HepG2 (cell line): ENCODE data around the gene LAMC3. TPM values are rescaled to one million over a fixed set of nuclear protein-coding genes. Genes with fewer than 3 reads are reported as not detected.

Source experiments
- CENPX ChIP-seq: sonication (generic); formaldehyde crosslinking; IDR thresholded peaks from 2 replicates; pipeline ENCODE4 v1.9.0; 2021; ENCODE audit warnings: mild to moderate bottlenecking, missing genetic modification reagents, moderate library complexity
- FOXO1 ChIP-seq: sonication (generic); formaldehyde crosslinking; IDR thresholded peaks from 2 replicates; pipeline ENCODE4 v1.4.0; 2020; ENCODE audit warnings: missing genetic modification reagents
- HHEX ChIP-seq: IDR thresholded peaks from 2 replicates; pipeline ENCODE4 v1.6.1; 2016; ENCODE audit warnings: control low read depth
- JDP2 ChIP-seq: sonication (generic); formaldehyde crosslinking; IDR thresholded peaks from 2 replicates; pipeline ENCODE4 v1.8.1; 2022; ENCODE audit warnings: missing genetic modification reagents, borderline replicate concordance
- NFRKB ChIP-seq: fragments of 450-650 bp; IDR thresholded peaks from 2 replicates; pipeline ENCODE4 v1.6.1; 2017
- NR2F6 ChIP-seq, 2 experiments: IDR thresholded peaks; 2 replicates each; pipeline ENCODE4 v1.6.1; 2016; ENCODE audit warnings: antibody characterized with exemption in 1 of 2, mild to moderate bottlenecking in 1 of 2
- PLRG1 ChIP-seq: fragments of 450-650 bp; conservative IDR thresholded peaks from 2 replicates; pipeline ENCODE4 v1.6.1; 2016
- POLR2AphosphoS5 ChIP-seq: IDR thresholded peaks from 2 replicates; pipeline ENCODE4 v1.6.1; 2012; ENCODE audit warnings: low read depth, low read length
- RFXANK ChIP-seq: IDR thresholded peaks from 2 replicates; pipeline ENCODE4 v1.6.1; 2016
- SALL1 ChIP-seq: sonication (generic); formaldehyde crosslinking; IDR thresholded peaks from 2 replicates; pipeline ENCODE4 v1.8.0; 2022; ENCODE audit warnings: mild to moderate bottlenecking, missing genetic modification reagents
- SCMH1 ChIP-seq: sonication (generic); formaldehyde crosslinking; IDR thresholded peaks from 2 replicates; pipeline ENCODE4 v1.9.0; 2021; ENCODE audit warnings: missing genetic modification reagents, mild to moderate bottlenecking, borderline replicate concordance
- SOX5 ChIP-seq: IDR thresholded peaks from 2 replicates; pipeline ENCODE4 v1.6.1; 2016; ENCODE audit warnings: borderline replicate concordance
- TCF7 ChIP-seq: sonication (generic); IDR thresholded peaks from 2 replicates; pipeline ENCODE4 v1.6.1; 2016; ENCODE audit warnings: antibody characterized with exemption, low read depth
- ZBTB42 ChIP-seq: sonication (generic); formaldehyde crosslinking; IDR thresholded peaks from 2 replicates; pipeline ENCODE4 v1.5.0; 2020; ENCODE audit warnings: mild to moderate bottlenecking, missing genetic modification reagents
- ZBTB7A ChIP-seq: sonication (generic); formaldehyde crosslinking; IDR thresholded peaks from 2 replicates; pipeline ENCODE4 v1.8.0; 2022; ENCODE audit warnings: mild to moderate bottlenecking, missing genetic modification reagents
- ZNF510 ChIP-seq: sonication (generic); formaldehyde crosslinking; IDR thresholded peaks from 2 replicates; pipeline ENCODE4 v1.4.0; 2020; ENCODE audit warnings: low read depth, mild to moderate bottlenecking, missing genetic modification reagents
- ZNF543 ChIP-seq: sonication (generic); formaldehyde crosslinking; IDR thresholded peaks from 2 replicates; pipeline ENCODE4 v1.4.0; 2020; ENCODE audit warnings: mild to moderate bottlenecking, missing genetic modification reagents
- ZNF816 ChIP-seq: sonication (generic); formaldehyde crosslinking; IDR thresholded peaks from 2 replicates; pipeline ENCODE4 v1.8.0; 2022; ENCODE audit warnings: missing genetic modification reagents, mild to moderate bottlenecking, borderline replicate concordance
- ZSCAN29 ChIP-seq: sonication (generic); formaldehyde crosslinking; conservative IDR thresholded peaks from 2 replicates; pipeline ENCODE4 v1.4.0; 2020; ENCODE audit warnings: mild to moderate bottlenecking, missing genetic modification reagents
- ZSCAN30 ChIP-seq: sonication (generic); formaldehyde crosslinking; IDR thresholded peaks from 2 replicates; pipeline ENCODE4 v1.5.0; 2020; ENCODE audit warnings: mild to moderate bottlenecking, missing genetic modification reagents
- polyA plus RNA-seq, 8 experiments: library from polyadenylated mRNA; depleted of rRNA in 3 of 8; stranded (reverse) in 7 of 8; unstranded in 1 of 8; fragments of >200 nt; fragmentation: Illumina TruSeq in 4 of 8; extraction: Trizol in 4 of 8; gene quantifications; 2 replicates each; pipeline versions ENCODE4 v1.2.1 to v1.2.3, GENCODE V29; 2011 to 2016; ENCODE audit warnings: low read depth in 4 of 8, missing spikeins in 1 of 8, mixed read lengths in 1 of 8; ENCODE audit not compliant: insufficient read depth in 1 of 8
- total RNA-seq, 5 experiments: library from RNA; depleted of rRNA; stranded (reverse); fragments of >200 nt; fragmentation: Illumina TruSeq; extraction: Trizol; gene quantifications; 2 replicates each; pipeline ENCODE4 v1.2.3, GENCODE V29; 2016; ENCODE audit warnings: low read depth in 1 of 5
- TF ChIP-seq, protein P1 (sequence below): sonication (generic); formaldehyde crosslinking; IDR thresholded peaks from 2 replicates; pipeline ENCODE4 v1.4.0; 2020; ENCODE audit warnings: missing genetic modification reagents, borderline replicate concordance
- TF ChIP-seq, protein P2 (sequence below): sonication (generic); formaldehyde crosslinking; IDR thresholded peaks from 2 replicates; pipeline ENCODE4 v1.8.1; 2022; ENCODE audit warnings: mild to moderate bottlenecking, missing genetic modification reagents
- TF ChIP-seq, protein P3 (sequence below): sonication (generic); formaldehyde crosslinking; IDR thresholded peaks from 2 replicates; pipeline ENCODE4 v1.4.0; 2020; ENCODE audit warnings: missing genetic modification reagents
- TF ChIP-seq, protein P4 (sequence below): sonication (generic); formaldehyde crosslinking; IDR thresholded peaks from 2 replicates; pipeline ENCODE4 v1.5.0; 2020; ENCODE audit warnings: mild to moderate bottlenecking, missing genetic modification reagents, moderate library complexity

The LAMC3 gene
- total and polyA plus RNA-seq, 2 of the 13 experiments (the other 11 are each of a cell fraction or from before 2014, with no cell fraction given), result 0.07 to 0.57 TPM

DNA sequence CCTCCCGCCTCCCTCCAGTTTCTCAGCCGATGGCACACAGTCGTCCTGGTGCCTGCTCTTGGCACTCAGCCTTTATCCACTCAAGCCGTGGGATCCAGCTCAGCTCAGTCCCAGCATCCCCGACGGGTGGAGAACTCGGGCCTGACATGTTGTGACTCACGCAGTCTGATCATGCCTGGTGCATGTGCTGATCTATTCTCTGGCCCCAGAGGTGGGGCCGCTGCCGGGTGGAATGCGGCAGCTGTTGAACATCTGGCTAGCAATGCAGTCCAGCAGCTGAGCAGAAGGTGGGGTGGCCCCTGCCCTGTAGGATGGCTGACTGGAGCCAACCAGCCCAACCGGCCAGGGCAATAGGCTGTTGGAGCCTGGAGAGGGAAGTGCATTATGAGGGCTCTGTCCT, 85.6 kb downstream of the LAMC3 start (continued):
- no peak for TF ChIP-seq TCF7
- TF ChIP-seq, protein P1, sequence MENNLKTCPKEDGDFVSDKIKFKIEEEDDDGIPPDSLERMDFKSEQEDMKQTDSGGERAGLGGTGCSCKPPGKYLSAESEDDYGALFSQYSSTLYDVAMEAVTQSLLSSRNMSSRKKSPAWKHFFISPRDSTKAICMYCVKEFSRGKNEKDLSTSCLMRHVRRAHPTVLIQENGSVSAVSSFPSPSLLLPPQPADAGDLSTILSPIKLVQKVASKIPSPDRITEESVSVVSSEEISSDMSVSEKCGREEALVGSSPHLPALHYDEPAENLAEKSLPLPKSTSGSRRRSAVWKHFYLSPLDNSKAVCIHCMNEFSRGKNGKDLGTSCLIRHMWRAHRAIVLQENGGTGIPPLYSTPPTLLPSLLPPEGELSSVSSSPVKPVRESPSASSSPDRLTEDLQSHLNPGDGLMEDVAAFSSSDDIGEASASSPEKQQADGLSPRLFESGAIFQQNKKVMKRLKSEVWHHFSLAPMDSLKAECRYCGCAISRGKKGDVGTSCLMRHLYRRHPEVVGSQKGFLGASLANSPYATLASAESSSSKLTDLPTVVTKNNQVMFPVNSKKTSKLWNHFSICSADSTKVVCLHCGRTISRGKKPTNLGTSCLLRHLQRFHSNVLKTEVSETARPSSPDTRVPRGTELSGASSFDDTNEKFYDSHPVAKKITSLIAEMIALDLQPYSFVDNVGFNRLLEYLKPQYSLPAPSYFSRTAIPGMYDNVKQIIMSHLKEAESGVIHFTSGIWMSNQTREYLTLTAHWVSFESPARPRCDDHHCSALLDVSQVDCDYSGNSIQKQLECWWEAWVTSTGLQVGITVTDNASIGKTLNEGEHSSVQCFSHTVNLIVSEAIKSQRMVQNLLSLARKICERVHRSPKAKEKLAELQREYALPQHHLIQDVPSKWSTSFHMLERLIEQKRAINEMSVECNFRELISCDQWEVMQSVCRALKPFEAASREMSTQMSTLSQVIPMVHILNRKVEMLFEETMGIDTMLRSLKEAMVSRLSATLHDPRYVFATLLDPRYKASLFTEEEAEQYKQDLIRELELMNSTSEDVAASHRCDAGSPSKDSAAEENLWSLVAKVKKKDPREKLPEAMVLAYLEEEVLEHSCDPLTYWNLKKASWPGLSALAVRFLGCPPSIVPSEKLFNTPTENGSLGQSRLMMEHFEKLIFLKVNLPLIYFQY, result no peak
- TF ChIP-seq SOX5 (CRISPR knock-in tag), result peak; percentile 40; the same call in 1 of the 2 replicates
- TF ChIP-seq CENPX (CRISPR knock-in tag), result no peak
- TF ChIP-seq NR2F6 (IDR thresholded peaks at IDR 0.05), result no peak
- TF ChIP-seq NR2F6 (CRISPR knock-in tag; IDR thresholded peaks at IDR 0.05), result no peak
- TF ChIP-seq FOXO1 (CRISPR knock-in tag), result no peak
- no peak for TF ChIP-seq ZBTB7A (CRISPR knock-in tag)
- TF ChIP-seq HHEX (CRISPR knock-in tag), result no peak
- no peak for TF ChIP-seq PLRG1
- no peak for TF ChIP-seq POLR2AphosphoS5
- TF ChIP-seq, protein P2, sequence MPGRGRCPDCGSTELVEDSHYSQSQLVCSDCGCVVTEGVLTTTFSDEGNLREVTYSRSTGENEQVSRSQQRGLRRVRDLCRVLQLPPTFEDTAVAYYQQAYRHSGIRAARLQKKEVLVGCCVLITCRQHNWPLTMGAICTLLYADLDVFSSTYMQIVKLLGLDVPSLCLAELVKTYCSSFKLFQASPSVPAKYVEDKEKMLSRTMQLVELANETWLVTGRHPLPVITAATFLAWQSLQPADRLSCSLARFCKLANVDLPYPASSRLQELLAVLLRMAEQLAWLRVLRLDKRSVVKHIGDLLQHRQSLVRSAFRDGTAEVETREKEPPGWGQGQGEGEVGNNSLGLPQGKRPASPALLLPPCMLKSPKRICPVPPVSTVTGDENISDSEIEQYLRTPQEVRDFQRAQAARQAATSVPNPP, result no peak
- no peak for TF ChIP-seq ZNF510 (CRISPR knock-in tag)
- TF ChIP-seq SALL1 (CRISPR knock-in tag), result peak; percentile 26; the same call in 1 of the 2 replicates
- TF ChIP-seq, protein P3, sequence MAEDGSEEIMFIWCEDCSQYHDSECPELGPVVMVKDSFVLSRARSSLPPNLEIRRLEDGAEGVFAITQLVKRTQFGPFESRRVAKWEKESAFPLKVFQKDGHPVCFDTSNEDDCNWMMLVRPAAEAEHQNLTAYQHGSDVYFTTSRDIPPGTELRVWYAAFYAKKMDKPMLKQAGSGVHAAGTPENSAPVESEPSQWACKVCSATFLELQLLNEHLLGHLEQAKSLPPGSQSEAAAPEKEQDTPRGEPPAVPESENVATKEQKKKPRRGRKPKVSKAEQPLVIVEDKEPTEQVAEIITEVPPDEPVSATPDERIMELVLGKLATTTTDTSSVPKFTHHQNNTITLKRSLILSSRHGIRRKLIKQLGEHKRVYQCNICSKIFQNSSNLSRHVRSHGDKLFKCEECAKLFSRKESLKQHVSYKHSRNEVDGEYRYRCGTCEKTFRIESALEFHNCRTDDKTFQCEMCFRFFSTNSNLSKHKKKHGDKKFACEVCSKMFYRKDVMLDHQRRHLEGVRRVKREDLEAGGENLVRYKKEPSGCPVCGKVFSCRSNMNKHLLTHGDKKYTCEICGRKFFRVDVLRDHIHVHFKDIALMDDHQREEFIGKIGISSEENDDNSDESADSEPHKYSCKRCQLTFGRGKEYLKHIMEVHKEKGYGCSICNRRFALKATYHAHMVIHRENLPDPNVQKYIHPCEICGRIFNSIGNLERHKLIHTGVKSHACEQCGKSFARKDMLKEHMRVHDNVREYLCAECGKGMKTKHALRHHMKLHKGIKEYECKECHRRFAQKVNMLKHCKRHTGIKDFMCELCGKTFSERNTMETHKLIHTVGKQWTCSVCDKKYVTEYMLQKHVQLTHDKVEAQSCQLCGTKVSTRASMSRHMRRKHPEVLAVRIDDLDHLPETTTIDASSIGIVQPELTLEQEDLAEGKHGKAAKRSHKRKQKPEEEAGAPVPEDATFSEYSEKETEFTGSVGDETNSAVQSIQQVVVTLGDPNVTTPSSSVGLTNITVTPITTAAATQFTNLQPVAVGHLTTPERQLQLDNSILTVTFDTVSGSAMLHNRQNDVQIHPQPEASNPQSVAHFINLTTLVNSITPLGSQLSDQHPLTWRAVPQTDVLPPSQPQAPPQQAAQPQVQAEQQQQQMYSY, result no peak
- no peak for TF ChIP-seq NFRKB
- TF ChIP-seq SCMH1, result no peak
- TF ChIP-seq JDP2 (CRISPR knock-in tag), result no peak
- peak; percentile 99 for TF ChIP-seq ZBTB42 (CRISPR knock-in tag)
- no peak for TF ChIP-seq RFXANK (CRISPR knock-in tag)
- TF ChIP-seq, protein P4, sequence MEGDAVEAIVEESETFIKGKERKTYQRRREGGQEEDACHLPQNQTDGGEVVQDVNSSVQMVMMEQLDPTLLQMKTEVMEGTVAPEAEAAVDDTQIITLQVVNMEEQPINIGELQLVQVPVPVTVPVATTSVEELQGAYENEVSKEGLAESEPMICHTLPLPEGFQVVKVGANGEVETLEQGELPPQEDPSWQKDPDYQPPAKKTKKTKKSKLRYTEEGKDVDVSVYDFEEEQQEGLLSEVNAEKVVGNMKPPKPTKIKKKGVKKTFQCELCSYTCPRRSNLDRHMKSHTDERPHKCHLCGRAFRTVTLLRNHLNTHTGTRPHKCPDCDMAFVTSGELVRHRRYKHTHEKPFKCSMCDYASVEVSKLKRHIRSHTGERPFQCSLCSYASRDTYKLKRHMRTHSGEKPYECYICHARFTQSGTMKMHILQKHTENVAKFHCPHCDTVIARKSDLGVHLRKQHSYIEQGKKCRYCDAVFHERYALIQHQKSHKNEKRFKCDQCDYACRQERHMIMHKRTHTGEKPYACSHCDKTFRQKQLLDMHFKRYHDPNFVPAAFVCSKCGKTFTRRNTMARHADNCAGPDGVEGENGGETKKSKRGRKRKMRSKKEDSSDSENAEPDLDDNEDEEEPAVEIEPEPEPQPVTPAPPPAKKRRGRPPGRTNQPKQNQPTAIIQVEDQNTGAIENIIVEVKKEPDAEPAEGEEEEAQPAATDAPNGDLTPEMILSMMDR (CRISPR knock-in tag), result no peak
- TF ChIP-seq ZSCAN30, result no peak
- TF ChIP-seq ZNF543 (CRISPR knock-in tag), result no peak
- no peak for TF ChIP-seq ZNF816 (CRISPR knock-in tag)
- no peak for TF ChIP-seq ZSCAN29 (CRISPR knock-in tag)
